Neural cell (in vitro differentiated cells): ENCODE results near the gene HOXC6. TPM values are rescaled to one million over a fixed set of nuclear protein-coding genes. Genes with fewer than 3 reads are reported as not detected.

Experiments used
- H2AFZ ChIP-seq: fragments of 200-600, 300-800 bp; sonication (generic), shearing (Covaris generic); 2 replicates; pipeline ENCODE4 v1.6.0; 2014; ENCODE audit warnings: low read depth, mild to moderate bottlenecking, antibody characterized with exemption, low read length, moderate library complexity
- H3F3A ChIP-seq: fragments of 200-600 bp; shearing (Covaris generic); 2 replicates; pipeline ENCODE4 v1.6.1; 2016; ENCODE audit warnings: mild to moderate bottlenecking, moderate library complexity, mixed read lengths, antibody characterized with exemption, low read length; ENCODE audit not compliant: insufficient read depth, poor library complexity, severe bottlenecking
- H3K27ac ChIP-seq: fragments of 200-600, 300-800 bp; sonication (generic), shearing (Covaris generic); 2 replicates; pipeline ENCODE4 v1.5.1; 2014; ENCODE audit warnings: mild to moderate bottlenecking, low read length, moderate library complexity
- H3K27me3 ChIP-seq: fragments of 300-800, 200-600 bp; sonication (generic), shearing (Covaris generic); 2 replicates; pipeline ENCODE4 v1.6.0; 2014; ENCODE audit warnings: mild to moderate bottlenecking, low read depth, low read length, moderate library complexity; ENCODE audit not compliant: insufficient read depth
- H3K36me3 ChIP-seq: fragments of 300-800, 200-600 bp; sonication (generic), shearing (Covaris generic); 2 replicates; pipeline ENCODE4 v1.5.1; 2014; ENCODE audit warnings: mild to moderate bottlenecking, antibody characterized with exemption, low read length, moderate library complexity; ENCODE audit not compliant: insufficient read depth
- H3K4me2 ChIP-seq: fragments of 300-800, 200-600 bp; sonication (generic), shearing (Covaris generic); 2 replicates; pipeline ENCODE4 v1.6.0; 2014; ENCODE audit warnings: mild to moderate bottlenecking, low read length
- H3K4me3 ChIP-seq: fragments of 300-800, 200-600 bp; sonication (generic), shearing (Covaris generic); 2 replicates; pipeline ENCODE4 v1.5.1; 2014; ENCODE audit warnings: mild to moderate bottlenecking, low read length, moderate library complexity
- H3K79me2 ChIP-seq: fragments of 200-600 bp; shearing (Covaris generic); replicated peaks from 2 replicates; pipeline ENCODE4 v1.6.0; 2014; ENCODE audit warnings: mild to moderate bottlenecking, low read length, moderate library complexity; ENCODE audit not compliant: insufficient read depth
- H3K9ac ChIP-seq: fragments of 300-800, 200-600 bp; sonication (generic), shearing (Covaris generic); 2 replicates; pipeline ENCODE4 v1.6.1; 2016; ENCODE audit warnings: mild to moderate bottlenecking, low read length, mixed read lengths
- H3K9me2 ChIP-seq: fragments of 200-600 bp; shearing (Covaris generic); 2 replicates; pipeline ENCODE4 v1.6.1; 2016; ENCODE audit warnings: mild to moderate bottlenecking, low read length, mixed read lengths; ENCODE audit not compliant: insufficient read depth
- H3K9me3 ChIP-seq: fragments of 200-600, 300-800 bp; sonication (generic), shearing (Covaris generic); 2 replicates; pipeline ENCODE4 v1.6.1; 2016; ENCODE audit warnings: mild to moderate bottlenecking, mixed run types, low read length, moderate library complexity, mixed read lengths
- H4K20me1 ChIP-seq: fragments of 200-600 bp; shearing (Covaris generic); 2 replicates; pipeline ENCODE4 v1.6.1; 2016; ENCODE audit warnings: mild to moderate bottlenecking, mixed run types; ENCODE audit not compliant: insufficient read depth
- CTCF ChIP-seq: fragments of 450-650 bp; IDR thresholded peaks from 2 replicates; pipeline ENCODE4 v1.5.1; 2014; ENCODE audit warnings: antibody characterized with exemption, mild to moderate bottlenecking, moderate library complexity; ENCODE audit not compliant: poor library complexity, severe bottlenecking
- EP300 ChIP-seq: fragments of 450-650 bp; conservative IDR thresholded peaks from 2 replicates; pipeline ENCODE4 v1.6.1; 2014; ENCODE audit warnings: antibody characterized with exemption, mild to moderate bottlenecking, moderate library complexity; ENCODE audit not compliant: poor library complexity, severe bottlenecking
- EZH2 ChIP-seq: fragments of 200-600, 300-800 bp; shearing (Covaris generic), sonication (generic); IDR thresholded peaks from 2 replicates; pipeline ENCODE4 v1.6.1; 2014; ENCODE audit warnings: antibody characterized with exemption, low read length, borderline replicate concordance, mild to moderate bottlenecking; ENCODE audit not compliant: insufficient read depth, poor library complexity, severe bottlenecking
- POLR2AphosphoS5 ChIP-seq: IDR thresholded peaks from 2 replicates; pipeline ENCODE4 v1.6.1; 2012
- RAD21 ChIP-seq: fragments of 450-650 bp; conservative IDR thresholded peaks from 2 replicates; pipeline ENCODE4 v1.6.1; 2014; ENCODE audit warnings: antibody characterized with exemption, mild to moderate bottlenecking, moderate library complexity
- REST ChIP-seq: IDR thresholded peaks from 2 replicates; pipeline ENCODE4 v1.6.1; 2012; ENCODE audit warnings: borderline replicate concordance
- SMC3 ChIP-seq: fragments of 450-650 bp; conservative IDR thresholded peaks from 2 replicates; pipeline ENCODE4 v1.6.1; 2014; ENCODE audit warnings: antibody characterized with exemption, mild to moderate bottlenecking, moderate library complexity; ENCODE audit not compliant: poor library complexity
- TAF1 ChIP-seq: IDR thresholded peaks from 2 replicates; pipeline ENCODE4 v1.6.1; 2012; ENCODE audit warnings: low read depth
- polyA plus RNA-seq: library from polyadenylated mRNA; depleted of rRNA; stranded (reverse); fragments of >200 nt; gene quantifications from 2 replicates; pipeline ENCODE4 v1.2.3, GENCODE V29; 2014

HOXC6 gene
- polyA plus RNA-seq, 1 donor from 2014 or later: not detected

- Histone ChIP-seq H3F3A (no peaks in the 10 kb centered on the region), H4K20me1 (no peaks in the 10 kb centered on the region), H3K4me3 (no peak overlapping the region), H3K27me3 (peaks cover 100% of the 10 kb centered on the region), H3K9ac (no peak overlapping the region), H3K4me2 (no peak overlapping the region), H3K79me2 (no peaks in the 10 kb centered on the region), H3K9me3 (no peaks in the 10 kb centered on the region), H2AFZ (no peak overlapping the region), H3K27ac (no peak overlapping the region), H3K36me3 (no peaks in the 10 kb centered on the region), H3K9me2 (no peaks in the 10 kb centered on the region)
- TF ChIP-seq REST: no peak
- no peak for TF ChIP-seq EZH2
- TF ChIP-seq TAF1: no peak
These were observed 24.6 kb upstream of the HOXC6 start for GRCh38 chr12:54003625-54004024.

GRCh38 chr12:54004063-54004840 lies 24.0 kb upstream of the HOXC6 start:
- Histone ChIP-seq H3K27ac (no peak overlapping the region), H3K36me3 (no peaks in the 10 kb centered on the region), H3K9me3 (no peaks in the 10 kb centered on the region), H3K9ac (no peak overlapping the region), H3K4me2 (no peak overlapping the region), H3K4me3 (no peak overlapping the region), H3K9me2 (no peaks in the 10 kb centered on the region), H3K27me3 (peaks cover 99% of the 10 kb centered on the region), H2AFZ (no peak overlapping the region), H4K20me1 (no peaks in the 10 kb centered on the region), H3F3A (no peaks in the 10 kb centered on the region), H3K79me2 (no peaks in the 10 kb centered on the region)
- TF ChIP-seq CTCF (peak; percentile 44), RAD21 (peak; percentile 53), POLR2AphosphoS5 (no peak), SMC3 (peak; percentile 55)

- Histone ChIP-seq H3K9me2 (no peaks in the 10 kb centered on the region), H3K4me3 (no peak overlapping the region), H3F3A (no peaks in the 10 kb centered on the region), H4K20me1 (no peaks in the 10 kb centered on the region), H3K79me2 (no peaks in the 10 kb centered on the region), H3K27ac (no peak overlapping the region), H3K9ac (no peak overlapping the region), H2AFZ (no peak overlapping the region), H3K36me3 (no peaks in the 10 kb centered on the region), H3K27me3 (peaks cover 99% of the 10 kb centered on the region), H3K4me2 (no peak overlapping the region), H3K9me3 (no peaks in the 10 kb centered on the region)
- TF ChIP-seq REST: no peak
- no peak for TF ChIP-seq POLR2AphosphoS5
- peak; percentile 50 for TF ChIP-seq EZH2
- no peak for TF ChIP-seq TAF1
- TF ChIP-seq EP300: no peak
- no peak for TF ChIP-seq RAD21
These were observed 23.3 kb upstream of the HOXC6 start for GRCh38 chr12:54004841-54005530.
